DMS53 treated with DMSO at 0.1 percent for 48 hours (cell line): ENCODE results near the gene SNRNP40.

Experiments
- DNase-seq: peaks from one replicate; lab custom pipeline; 2025; ENCODE audit not compliant: unreplicated experiment; lab: John Stamatoyannopoulos, UW

The SNRNP40 gene

DNA sequence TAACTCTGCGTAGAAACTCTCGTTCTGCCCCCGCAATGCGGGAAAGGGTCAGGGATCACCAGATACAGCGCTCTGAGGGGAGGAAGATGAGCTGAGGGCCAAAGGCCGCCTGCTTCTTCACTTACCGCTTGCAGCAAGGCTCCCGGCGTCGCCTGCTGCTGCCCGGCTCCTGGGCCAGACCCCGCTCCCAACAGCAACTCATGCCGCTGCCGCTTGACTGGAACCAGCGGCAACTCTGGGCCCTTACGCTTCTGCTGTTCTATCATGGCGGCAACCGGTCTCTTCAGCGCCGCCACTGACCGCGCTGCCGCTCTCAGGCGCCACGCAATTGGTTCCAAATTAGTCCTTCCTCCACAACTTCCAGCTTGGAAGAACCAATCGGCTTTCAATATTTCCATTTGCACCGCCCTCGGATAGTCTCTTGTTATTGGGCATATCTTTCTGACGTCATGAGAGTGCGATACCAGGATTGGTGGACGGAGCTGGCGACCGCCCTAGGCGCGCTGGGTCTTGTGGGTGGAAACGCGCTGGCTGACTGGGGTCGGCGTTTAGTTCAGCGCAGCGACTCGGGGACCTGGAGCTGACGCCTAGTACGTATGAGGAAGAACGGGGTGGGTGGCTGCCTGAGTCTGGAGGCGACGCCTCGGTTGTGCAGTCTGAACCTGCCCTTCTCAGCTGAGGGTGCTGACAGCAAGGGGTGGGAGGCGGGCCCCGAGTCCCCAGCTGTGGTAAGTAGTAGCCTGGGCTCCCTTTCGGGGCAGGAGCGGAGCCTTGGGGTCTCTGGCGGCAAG lies at the start of gene SNRNP40, which contains the start of gene ZCCHC17:
Gene SNRNP40, minus strand, starts transcription at position 303 of the 791 bp plus-strand sequence. Its CDS starts 37 bp downstream, at position 266.
Gene ZCCHC17, plus strand, starts transcription at position 547 of the 791 bp plus-strand sequence. CDS start 13,067 bp downstream, outside the sequence.
- DNase-seq: peak; percentile 98

DNA sequence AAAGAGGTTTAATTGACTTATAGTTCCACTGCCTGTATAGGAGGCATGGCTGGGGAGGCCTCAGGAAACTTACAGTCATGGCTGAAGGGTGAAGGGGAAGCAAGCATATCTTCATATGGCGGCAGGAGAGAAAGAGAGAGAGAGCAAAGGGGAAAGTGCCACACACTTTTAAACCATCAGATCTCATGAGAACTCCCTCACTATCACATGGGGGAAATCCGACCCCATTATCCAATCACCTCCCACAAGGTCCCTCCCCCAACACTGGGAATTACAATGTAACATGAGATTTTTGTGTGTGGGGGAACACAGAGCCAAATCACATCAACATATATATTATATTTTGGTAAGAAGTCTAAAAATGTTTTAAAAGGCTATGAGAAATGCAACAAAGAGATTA lies 49.0 kb upstream of the SNRNP40 start:
- DNase-seq: no peak

- no peak for DNase-seq
These were observed 47.9 kb upstream of the SNRNP40 start for GRCh38 chr1:31344503-31344902.

DNA sequence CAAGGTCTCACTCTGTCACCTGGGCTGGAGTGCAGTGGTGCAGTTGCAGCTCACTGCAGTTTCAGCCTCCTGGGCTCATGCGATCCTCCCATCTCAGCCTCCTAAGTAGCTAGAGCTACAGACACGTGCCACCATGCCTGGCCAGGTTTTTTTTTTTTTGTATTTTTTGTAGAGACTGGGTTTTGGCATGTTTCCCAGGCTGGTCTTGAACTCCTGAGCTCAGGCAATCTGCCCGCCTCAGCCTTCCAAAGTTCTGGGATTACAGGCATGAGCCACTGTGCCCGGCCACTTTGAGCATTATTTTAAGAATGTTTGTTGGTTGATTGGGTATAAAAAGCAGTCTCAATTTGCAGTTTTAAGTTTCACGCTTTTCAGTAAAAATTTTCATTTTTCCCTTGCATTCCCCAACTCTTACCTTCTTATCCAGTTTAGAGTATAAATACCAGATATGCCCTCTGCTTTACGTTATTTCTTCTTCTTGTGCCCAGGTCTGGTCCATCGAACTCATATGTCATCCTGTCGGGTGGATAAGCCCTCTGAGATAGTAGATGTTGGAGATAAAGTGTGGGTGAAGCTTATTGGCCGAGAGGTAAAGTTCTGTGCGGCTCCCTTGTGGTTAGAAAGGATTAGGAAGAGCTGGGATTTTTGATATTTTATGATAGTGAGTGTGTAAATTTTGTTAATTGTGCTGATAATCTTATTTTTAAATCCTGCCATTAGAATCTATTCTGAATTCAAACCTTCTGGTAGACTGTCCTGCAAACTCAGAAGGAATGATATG lies 40.3 kb upstream of the SNRNP40 start:
- DNase-seq: no peak

- peak; percentile 66 for DNase-seq
These were observed 38.4 kb upstream of the SNRNP40 start for GRCh38 chr1:31335007-31335406.

DNA sequence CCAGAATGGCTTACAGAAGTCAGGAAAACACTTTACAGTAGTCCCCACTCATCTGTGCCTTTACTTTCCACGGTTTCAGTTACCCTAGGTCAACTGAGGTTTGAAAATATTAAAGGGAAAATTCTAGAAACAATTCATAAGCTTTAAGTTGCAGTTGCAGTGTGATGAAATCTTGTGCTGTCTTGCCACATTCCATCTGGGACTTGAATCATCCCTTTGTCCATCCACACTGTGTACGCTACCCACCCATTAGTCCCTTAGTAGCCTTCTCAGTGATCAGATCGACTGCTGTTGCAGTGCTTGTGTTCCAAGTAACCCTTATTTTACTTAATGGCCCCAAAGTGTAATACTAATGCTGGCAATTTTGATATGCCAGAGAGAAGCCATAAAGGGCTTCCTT lies 30.8 kb upstream of the SNRNP40 start:
- DNase-seq: no peak

GRCh38 chr1:31326461-31326860 lies 29.9 kb upstream of the SNRNP40 start:
- no peak for DNase-seq

- DNase-seq: no peak
These were observed 28.4 kb upstream of the SNRNP40 start for GRCh38 chr1:31324992-31325391.

DNA sequence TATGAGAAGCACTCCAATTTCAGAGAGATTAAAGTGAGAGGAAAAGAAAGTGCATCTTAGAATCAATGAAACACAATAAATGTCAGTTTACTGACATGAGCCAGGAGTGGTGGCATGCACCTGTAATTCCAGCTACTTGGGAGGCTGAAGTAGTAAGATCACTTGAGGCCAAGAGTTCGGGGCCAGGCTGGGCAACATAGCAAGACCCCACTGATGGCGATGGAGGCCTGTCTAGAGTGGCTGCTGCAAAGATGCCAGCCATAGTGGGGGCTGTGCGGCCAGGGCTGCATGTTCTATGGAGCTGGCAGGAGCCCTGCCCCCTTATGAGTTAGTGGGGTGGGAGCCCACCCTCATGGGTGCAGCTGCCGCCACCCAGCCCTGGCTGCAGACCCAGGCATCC lies 27.5 kb upstream of the SNRNP40 start:
- no peak for DNase-seq

DNA sequence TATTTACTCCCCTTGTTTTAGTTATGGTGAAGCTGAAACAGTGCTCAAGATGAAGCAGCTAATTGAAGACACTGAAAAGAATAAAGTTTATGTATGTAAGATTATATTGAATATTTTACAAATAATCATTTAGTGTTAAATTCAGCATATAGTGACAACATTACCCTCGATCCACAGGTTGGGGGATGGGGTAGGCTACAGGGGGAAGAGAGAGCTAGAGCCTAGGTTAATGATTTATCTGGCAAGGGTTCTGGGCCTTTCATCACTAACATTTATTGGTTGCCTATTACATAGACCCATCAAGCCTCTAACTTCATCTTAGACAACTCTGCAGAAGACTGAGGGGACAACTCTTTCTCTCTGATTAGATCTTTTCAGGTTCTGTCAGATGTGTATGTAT lies 21.6 kb upstream of the SNRNP40 start:
- no peak for DNase-seq

DNA sequence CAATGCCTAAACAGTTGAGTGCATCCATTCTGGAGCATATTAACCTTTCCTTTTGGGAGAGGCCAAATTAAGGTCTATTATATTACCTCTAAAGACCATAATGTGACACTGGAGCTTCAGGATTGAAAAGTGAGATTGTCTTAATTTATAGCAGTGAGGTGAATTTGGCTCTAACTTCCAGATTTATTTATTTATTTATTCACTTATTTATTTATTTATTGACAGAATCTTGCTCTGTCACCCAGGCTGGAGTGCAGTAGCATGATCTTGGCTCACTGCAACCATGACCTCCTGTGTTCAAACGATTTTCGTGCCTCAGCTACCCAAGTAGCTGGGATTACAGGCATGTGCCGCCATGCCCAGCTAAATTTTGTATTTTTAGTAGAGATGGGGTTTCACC lies 19.3 kb upstream of the SNRNP40 start:
- DNase-seq: no peak

- no peak for DNase-seq
These were observed 13.6 kb upstream of the SNRNP40 start for GRCh38 chr1:31310198-31310597.

GRCh38 chr1:31308036-31308435 lies 11.4 kb upstream of the SNRNP40 start:
- DNase-seq: no peak

DNA sequence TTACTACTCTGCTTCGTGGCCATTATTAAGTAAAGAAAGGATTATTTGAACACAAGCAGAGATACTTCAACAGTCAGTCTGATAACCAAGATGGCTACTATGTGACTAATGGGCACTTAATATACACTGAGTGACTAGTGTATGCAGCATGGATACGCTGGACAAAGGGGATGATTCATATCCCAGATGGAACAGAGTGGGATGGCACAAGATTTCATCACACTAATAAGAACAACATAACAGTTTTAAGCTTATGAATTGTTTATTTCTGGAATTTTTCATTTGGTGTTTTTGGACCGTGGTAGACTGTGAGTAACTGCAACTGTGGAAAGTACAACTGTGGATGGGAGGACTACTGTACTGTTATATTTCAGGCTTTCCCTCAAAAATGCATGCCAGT lies 9.7 kb upstream of the SNRNP40 start:
- no peak for DNase-seq

- no peak for DNase-seq
These were observed 6.3 kb upstream of the SNRNP40 start for GRCh38 chr1:31302709-31303441.

- DNase-seq: no peak
These were observed 3.6 kb upstream of the SNRNP40 start for GRCh38 chr1:31300193-31300592.

DNA sequence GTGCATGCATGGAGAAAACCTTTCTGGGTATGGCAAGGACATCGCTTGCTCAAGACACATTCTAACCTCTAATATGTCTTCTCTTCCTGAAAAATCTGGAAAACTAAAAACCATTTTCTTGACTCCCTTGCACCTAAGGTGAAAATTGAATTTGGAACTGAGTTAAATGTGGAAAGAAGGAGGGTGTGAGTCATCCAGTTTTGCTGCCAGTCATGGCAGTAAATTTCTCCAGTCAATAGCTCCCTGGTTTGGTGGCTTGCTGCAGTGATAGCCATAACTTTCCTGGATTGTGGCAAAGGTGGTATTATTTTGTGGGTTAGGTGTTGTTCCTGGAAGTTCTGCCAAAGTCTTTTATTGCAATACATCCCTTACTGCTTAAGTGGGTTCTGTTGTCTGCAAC lies 2.8 kb upstream of the SNRNP40 start:
- DNase-seq: no peak

GRCh38 chr1:31297277-31298247 lies 974 bp upstream of the SNRNP40 start:
- no peak for DNase-seq

DNA sequence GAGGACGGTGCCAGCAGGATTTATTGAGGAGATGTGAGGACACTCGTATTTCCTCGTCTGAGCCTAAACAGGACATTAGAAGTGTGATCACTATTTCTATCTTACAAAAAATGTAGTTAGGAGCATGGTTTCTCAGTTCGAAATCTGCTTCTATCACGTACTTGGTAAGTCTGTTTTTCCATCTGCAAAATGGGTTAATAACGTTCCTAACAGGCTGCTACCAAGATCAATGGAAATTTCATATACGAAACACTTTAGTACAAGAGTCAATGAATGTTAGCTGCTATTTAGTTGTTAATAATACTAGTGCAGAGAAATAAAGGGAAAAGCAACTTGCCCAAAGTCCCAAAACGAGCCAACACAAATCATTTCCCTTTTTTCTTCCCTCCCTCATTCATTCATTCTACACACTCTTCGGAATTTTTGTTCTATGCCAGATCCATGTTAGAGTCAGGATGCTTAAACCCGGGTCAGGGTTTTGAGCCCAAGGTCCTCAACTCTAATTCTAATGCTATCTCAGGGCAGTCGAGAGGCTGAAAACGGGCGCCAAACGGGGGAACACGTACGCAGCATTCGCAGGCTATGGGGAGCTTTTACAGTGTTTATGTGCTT lies 608 bp downstream of the SNRNP40 start:
- DNase-seq: no peak

DNA sequence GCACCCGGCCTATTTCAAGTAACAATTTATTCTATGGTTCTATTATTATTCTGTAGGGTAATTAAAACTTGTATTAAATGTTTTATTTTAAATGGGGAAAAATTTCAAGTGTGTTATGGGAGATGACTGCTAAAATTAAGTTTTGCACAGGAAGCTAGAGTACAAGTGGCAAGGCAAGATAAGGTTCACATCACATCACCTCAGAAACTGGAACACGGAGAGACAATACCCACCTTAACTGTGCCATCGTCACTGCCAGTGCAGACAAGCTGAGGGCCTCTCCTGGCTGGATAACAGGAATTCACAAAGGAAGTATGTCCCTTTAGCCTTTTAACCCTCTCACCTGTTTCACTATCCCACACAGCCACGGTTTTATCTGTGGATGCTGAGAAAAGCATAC lies 7.6 kb downstream of the SNRNP40 start:
- DNase-seq: no peak
